HFFc6 (cell line): ENCODE measurements around the gene CCNL2. TPM values are rescaled to one million over a fixed set of nuclear protein-coding genes. Genes with fewer than 3 reads are reported as not detected.

ENCODE experiments used
- DNase-seq: peaks from one replicate; pipeline ENCODE4 v3.0.0-alpha.2; 2018
- H3K27ac Mint-ChIP-seq: 2 replicates; pipeline ENCODE4 v1.8.0; 2020; ENCODE audit warnings: mild to moderate bottlenecking, mixed read lengths
- H3K27me3 Mint-ChIP-seq: 2 replicates; pipeline ENCODE4 v1.8.0; 2021; ENCODE audit warnings: mild to moderate bottlenecking, moderate library complexity, mixed read lengths; ENCODE audit not compliant: insufficient read depth
- H3K36me3 Mint-ChIP-seq: 2 replicates; pipeline ENCODE4 v1.8.0; 2021; ENCODE audit warnings: low read depth, mixed read lengths
- H3K4me1 Mint-ChIP-seq: 2 replicates; pipeline ENCODE4 v1.8.0; 2020; ENCODE audit warnings: low read depth, mixed read lengths
- H3K4me3 Mint-ChIP-seq: 2 replicates; pipeline ENCODE4 v1.8.0; 2020; ENCODE audit warnings: mild to moderate bottlenecking, moderate library complexity, mixed read lengths
- H3K9me3 Mint-ChIP-seq: 2 replicates; pipeline ENCODE4 v1.8.0; 2020; ENCODE audit warnings: mild to moderate bottlenecking, mixed read lengths
- microRNA-seq: library from miRNA; unstranded; fragments of <30 nt; microRNA quantifications from one replicate; pipeline ENCODE4, GENCODE V29; 2019
- total RNA-seq, 6 experiments: library from RNA; stranded (reverse); fragmentation: NEBNext Ultra II Directional; extraction: Animal tissue kit (Norgen Biotek cat#: 25700); gene quantifications; 2 replicates in 1 of 6; 3 replicates in 5 of 6; pipeline ENCODE4 v1.2.3, GENCODE V29; 2021
- TF ChIP-seq, protein P1 (sequence below): fragments of 200-600 bp; sonication (generic); IDR thresholded peaks from 2 replicates; pipeline ENCODE4 v1.5.0; 2021; ENCODE audit warnings: antibody characterized with exemption, mild to moderate bottlenecking

Gene CCNL2
- total RNA-seq, 6 experiments from 2014 or later: 96.2 to 115 (median 104) TPM

DNA sequence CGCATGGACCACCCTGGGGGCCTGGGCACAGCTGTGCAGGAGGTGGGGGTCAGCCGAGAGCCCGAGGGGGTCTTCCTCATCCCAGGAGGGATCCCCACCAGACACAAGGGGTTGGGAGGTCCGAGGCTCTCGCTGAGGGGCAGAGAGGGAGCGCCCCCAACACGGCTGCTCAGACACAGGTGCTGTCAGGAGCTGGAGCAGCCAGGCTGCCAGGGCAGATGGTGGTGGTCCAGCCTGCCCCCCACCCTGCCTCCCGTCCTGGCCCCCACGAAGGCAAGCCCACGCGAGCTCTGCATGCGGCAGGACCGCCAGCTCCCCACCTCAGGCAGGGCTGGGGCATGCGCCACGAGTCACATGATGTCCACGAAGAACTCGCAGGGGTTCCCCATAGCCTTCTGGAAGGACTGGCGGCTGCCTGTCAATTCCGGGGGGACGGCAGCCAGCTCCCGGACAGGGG lies 63.3 kb downstream of the CCNL2 start:
- Mint-ChIP-seq H3K4me1 (no peaks in the 10 kb centered on the region), H3K9me3 (no peaks in the 10 kb centered on the region), H3K4me3 (no peak overlapping the region), H3K27ac (no peak overlapping the region), H3K36me3 (peaks cover 5% of the 10 kb centered on the region), H3K27me3 (peaks cover 17% of the 10 kb centered on the region)
- TF ChIP-seq, protein P1, sequence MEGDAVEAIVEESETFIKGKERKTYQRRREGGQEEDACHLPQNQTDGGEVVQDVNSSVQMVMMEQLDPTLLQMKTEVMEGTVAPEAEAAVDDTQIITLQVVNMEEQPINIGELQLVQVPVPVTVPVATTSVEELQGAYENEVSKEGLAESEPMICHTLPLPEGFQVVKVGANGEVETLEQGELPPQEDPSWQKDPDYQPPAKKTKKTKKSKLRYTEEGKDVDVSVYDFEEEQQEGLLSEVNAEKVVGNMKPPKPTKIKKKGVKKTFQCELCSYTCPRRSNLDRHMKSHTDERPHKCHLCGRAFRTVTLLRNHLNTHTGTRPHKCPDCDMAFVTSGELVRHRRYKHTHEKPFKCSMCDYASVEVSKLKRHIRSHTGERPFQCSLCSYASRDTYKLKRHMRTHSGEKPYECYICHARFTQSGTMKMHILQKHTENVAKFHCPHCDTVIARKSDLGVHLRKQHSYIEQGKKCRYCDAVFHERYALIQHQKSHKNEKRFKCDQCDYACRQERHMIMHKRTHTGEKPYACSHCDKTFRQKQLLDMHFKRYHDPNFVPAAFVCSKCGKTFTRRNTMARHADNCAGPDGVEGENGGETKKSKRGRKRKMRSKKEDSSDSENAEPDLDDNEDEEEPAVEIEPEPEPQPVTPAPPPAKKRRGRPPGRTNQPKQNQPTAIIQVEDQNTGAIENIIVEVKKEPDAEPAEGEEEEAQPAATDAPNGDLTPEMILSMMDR: no peak
- no peak for DNase-seq

Small RNA genes within 50 kb of the gene (microRNA-seq; reads per million reads assigned to microRNA genes)
- gene MIR6808: 2.3 reads per million

Other genes starting within 250 kb of the CCNL2 start
- not detected for gene TTLL10, start 225.5 kb downstream of the CCNL2 start, total RNA-seq
- gene TNFRSF18, start 192.7 kb downstream of the CCNL2 start, total RNA-seq: not detected
- gene TNFRSF4, start 185.2 kb downstream of the CCNL2 start, total RNA-seq: under 1 TPM in 1 of 6 experiments, not detected in 5; 0.17 TPM
- 100 to 1,000 TPM; 182 to 231 (median 196) TPM for gene SDF4, start 167.3 kb downstream of the CCNL2 start, total RNA-seq
- gene B3GALT6, start 167.1 kb downstream of the CCNL2 start, total RNA-seq: 10 to 100 TPM; 24.5 to 35.7 (median 25.8) TPM
- gene C1QTNF12, start 152.6 kb downstream of the CCNL2 start, total RNA-seq: 1 to 10 TPM in 3 of 6 experiments, under 1 TPM in 3; 0.31 to 1.7 (median 1.1) TPM
- gene UBE2J2, start 125.5 kb downstream of the CCNL2 start, total RNA-seq: 10 to 100 TPM; 56.2 to 67.9 (median 61.1) TPM
- gene SCNN1D, start 118.9 kb downstream of the CCNL2 start, total RNA-seq: 1 to 10 TPM; 1.4 to 3.0 (median 2.0) TPM
- gene ACAP3, start 91.4 kb downstream of the CCNL2 start, total RNA-seq: 10 to 100 TPM; 39.4 to 50.8 (median 42.6) TPM
- gene PUSL1, start 90.7 kb downstream of the CCNL2 start, total RNA-seq: 10 to 100 TPM; 23.5 to 28.7 (median 25.6) TPM
- gene INTS11, start 74.7 kb downstream of the CCNL2 start, total RNA-seq: 10 to 100 TPM; 65.6 to 78.3 (median 69.8) TPM
- 10 to 100 TPM; 24.6 to 31.5 (median 26.6) TPM for gene CPTP, start 74.5 kb downstream of the CCNL2 start, total RNA-seq
- under 1 TPM; 0.07 to 0.20 (median 0.13) TPM for gene TAS1R3, start 68.1 kb downstream of the CCNL2 start, total RNA-seq
- gene DVL1, start 49.9 kb downstream of the CCNL2 start, total RNA-seq: 10 to 100 TPM; 73.8 to 96.6 (median 74.5) TPM
- 100 to 1,000 TPM; 438 to 570 (median 524) TPM for gene MXRA8, start 40.8 kb downstream of the CCNL2 start, total RNA-seq
- 100 to 1,000 TPM; 178 to 206 (median 196) TPM for gene AURKAIP1, start 24.1 kb downstream of the CCNL2 start, total RNA-seq
- gene MRPL20, start 8.0 kb upstream of the CCNL2 start, total RNA-seq: 100 to 1,000 TPM; 131 to 154 (median 141) TPM
- gene ANKRD65, start 21.9 kb upstream of the CCNL2 start, total RNA-seq: under 1 TPM in 2 of 6 experiments, not detected in 4; 0.14 TPM
- gene VWA1, start 36.4 kb upstream of the CCNL2 start, total RNA-seq: under 1 TPM in 5 of 6 experiments, not detected in 1; 0.12 to 0.33 (median 0.24) TPM
- gene ATAD3C, start 50.4 kb upstream of the CCNL2 start, total RNA-seq: under 1 TPM in 1 of 6 experiments, not detected in 5; 0.09 TPM
- gene ATAD3B, start 72.4 kb upstream of the CCNL2 start, total RNA-seq: 10 to 100 TPM; 21.0 to 24.8 (median 23.0) TPM
- gene ATAD3A, start 112.8 kb upstream of the CCNL2 start, total RNA-seq: 10 to 100 TPM; 48.7 to 61.5 (median 54.0) TPM
- 1 to 10 TPM; 2.8 to 5.1 (median 4.1) TPM for gene TMEM240, start 141.3 kb upstream of the CCNL2 start, total RNA-seq
- gene SSU72, start 175.5 kb upstream of the CCNL2 start, total RNA-seq: 100 to 1,000 TPM; 132 to 156 (median 137) TPM
- gene FNDC10, start 200.8 kb upstream of the CCNL2 start, total RNA-seq: 1 to 10 TPM; 1.6 to 4.0 (median 2.0) TPM
- gene MIB2, start 216.2 kb upstream of the CCNL2 start, total RNA-seq: 10 to 100 TPM; 41.9 to 62.8 (median 44.0) TPM
- gene MMP23B, start 232.8 kb upstream of the CCNL2 start, total RNA-seq: 1 to 10 TPM; 2.8 to 7.1 (median 5.1) TPM